Left lung (tissue), 10 donors: Measurements from ENCODE around the gene PPME1. TPM values are rescaled to one million over a fixed set of nuclear protein-coding genes. Genes with fewer than 3 reads are reported as not detected.

Source experiments
- ATAC-seq: fragments of 200-7000 bp; cut with Tn5 transposase; one replicate; pipeline ENCODE4 v1.9.1; 2020; ENCODE audit warnings: moderate library complexity
- DNase-seq, 4 donors: peaks; one replicate each; pipeline ENCODE4 v3.0.0-alpha.2; 2013 to 2020
- H3K27ac ChIP-seq, 2 donors: fragments of 200-600 bp; sonication (generic) in 1 of 2; one replicate each; pipeline versions ENCODE4 v1.5.0 to v1.8.0; 2020 to 2021
- H3K27me3 ChIP-seq, 2 donors: fragments of 200-600 bp; sonication (generic) in 1 of 2; one replicate each; pipeline versions ENCODE4 v1.5.0 to v1.8.0; 2020 to 2021
- H3K36me3 ChIP-seq, 2 donors: fragments of 200-600 bp; sonication (generic) in 1 of 2; one replicate each; pipeline versions ENCODE4 v1.5.0 to v1.8.0; 2020 to 2021
- H3K4me1 ChIP-seq, 2 donors: fragments of 200-600 bp; one replicate each; pipeline ENCODE4 v1.8.0; 2021
- H3K4me3 ChIP-seq, 2 donors: fragments of 200-600 bp; sonication (generic) in 1 of 2; one replicate each; pipeline versions ENCODE4 v1.5.0 to v1.8.0; 2020 to 2021; ENCODE audit warnings: mild to moderate bottlenecking in 1 of 2
- H3K9me3 ChIP-seq, 2 donors: fragments of 200-600 bp; sonication (generic) in 1 of 2; one replicate each; pipeline versions ENCODE4 v1.5.0 to v1.8.0; 2020 to 2021
- CTCF ChIP-seq, 2 donors: fragments of 200-600 bp; sonication (generic) in 1 of 2; IDR thresholded peaks; one replicate each; pipeline versions ENCODE4 v1.5.0 to v1.8.0; 2021; ENCODE audit warnings: antibody characterized with exemption in 2 of 2
- intact Hi-C, 2 donors: fragments of 100-400 bp; cut with DNase I; formaldehyde crosslinking; loops; one replicate each; pipeline versions ENCODE4 v1.11.2 to v1.14.2; 2022
- polyA plus RNA-seq, 6 donors: library from polyadenylated mRNA; unstranded; fragments of 120-200 nt; gene quantifications; one replicate each; pipeline ENCODE4 v1.2.1, GENCODE V29; 2013; ENCODE audit not compliant: insufficient read length in 6 of 6
- total RNA-seq, 2 donors: library from RNA; stranded (reverse); fragmentation: NEBNext Ultra II Directional; extraction: Animal tissue kit (Norgen Biotek cat#: 25700); gene quantifications; one replicate each; pipeline ENCODE4 v1.2.1, GENCODE V29; 2021
- donor health status: DM: no; HTN: yes; CAD: no.
- donor health status: DM: no; HTN: no; CAD: no.

Gene PPME1
- total and polyA plus RNA-seq, 8 donors, result 30.8 to 48.0 (median 44.0) TPM

- no peaks in the 10 kb centered on the region for H3K27me3 ChIP-seq
- intact Hi-C loops, result no loop called here
- no peaks in the 10 kb centered on the region for H3K9me3 ChIP-seq
- ATAC-seq, result no peak
- no peak overlapping the region for H3K4me3 ChIP-seq
- H3K36me3 ChIP-seq, result no peaks in the 10 kb centered on the region
- TF ChIP-seq CTCF (IDR thresholded peaks at IDR 0.05), result no peak
- no peak for DNase-seq
- H3K27ac ChIP-seq, result peak overlapping the region in 1 of 2 donors; percentile 52
- peaks cover 7 to 10% of the 10 kb centered on the region in 2 donors for H3K4me1 ChIP-seq
Measured at GRCh38 chr11:74279256-74279655, 108.2 kb downstream of the PPME1 start.

- intact Hi-C loops, result no loop called here
- Histone ChIP-seq H3K4me3 (no peak overlapping the region), H3K4me1 (peaks cover 7 to 10% of the 10 kb centered on the region in 2 donors), H3K27ac (peak overlapping the region in 1 of 2 donors; percentile 52), H3K9me3 (no peaks in the 10 kb centered on the region), H3K36me3 (no peaks in the 10 kb centered on the region), H3K27me3 (no peaks in the 10 kb centered on the region)
- no peak for TF ChIP-seq CTCF (IDR thresholded peaks at IDR 0.05)
- DNase-seq (no peak), ATAC-seq (peak; percentile 74)
Measured at GRCh38 chr11:74280494-74280893, 109.4 kb downstream of the PPME1 start.

- no peak for TF ChIP-seq CTCF (IDR thresholded peaks at IDR 0.05)
- no peaks in the 10 kb centered on the region for H3K9me3 ChIP-seq
- no peaks in the 10 kb centered on the region for H3K36me3 ChIP-seq
- H3K27me3 ChIP-seq, result no peaks in the 10 kb centered on the region
- intact Hi-C loops, result no loop called here
- DNase-seq (peak in 1 of 4 donors; percentile 72), ATAC-seq (peak; percentile 75)
- no peak overlapping the region for H3K4me3 ChIP-seq
- peaks cover 7 to 10% of the 10 kb centered on the region in 2 donors for H3K4me1 ChIP-seq
- H3K27ac ChIP-seq, result no peak overlapping the region
Measured at GRCh38 chr11:74282421-74282820, 111.3 kb downstream of the PPME1 start.

GRCh38 chr11:74282914-74283371 lies 111.9 kb downstream of the PPME1 start:
- no peaks in the 10 kb centered on the region for H3K36me3 ChIP-seq
- no peak overlapping the region for H3K27ac ChIP-seq
- intact Hi-C loops, result no loop called here
- H3K4me1 ChIP-seq, result peaks cover 7 to 10% of the 10 kb centered on the region in 2 donors
- no peak for TF ChIP-seq CTCF (IDR thresholded peaks at IDR 0.05)
- no peaks in the 10 kb centered on the region for H3K9me3 ChIP-seq
- H3K4me3 ChIP-seq, result no peak overlapping the region
- no peak for ATAC-seq
- H3K27me3 ChIP-seq, result no peaks in the 10 kb centered on the region
- DNase-seq, result no peak

GRCh38 chr11:74283580-74284180 lies 112.6 kb downstream of the PPME1 start:
- Histone ChIP-seq H3K27ac (no peak overlapping the region), H3K4me1 (peaks cover 7 to 10% of the 10 kb centered on the region in 2 donors), H3K36me3 (no peaks in the 10 kb centered on the region), H3K9me3 (no peaks in the 10 kb centered on the region), H3K4me3 (no peak overlapping the region), H3K27me3 (no peaks in the 10 kb centered on the region)
- TF ChIP-seq CTCF (IDR thresholded peaks at IDR 0.05), result no peak
- intact Hi-C loops, result no loop called here
- no peak for DNase-seq
- peak; percentile 28 for ATAC-seq
